ENCODE results near the gene ANGPTL7. TPM values are rescaled to one million over a fixed set of nuclear protein-coding genes. Genes with fewer than 3 reads are reported as not detected.

The ANGPTL7 gene, protein sequence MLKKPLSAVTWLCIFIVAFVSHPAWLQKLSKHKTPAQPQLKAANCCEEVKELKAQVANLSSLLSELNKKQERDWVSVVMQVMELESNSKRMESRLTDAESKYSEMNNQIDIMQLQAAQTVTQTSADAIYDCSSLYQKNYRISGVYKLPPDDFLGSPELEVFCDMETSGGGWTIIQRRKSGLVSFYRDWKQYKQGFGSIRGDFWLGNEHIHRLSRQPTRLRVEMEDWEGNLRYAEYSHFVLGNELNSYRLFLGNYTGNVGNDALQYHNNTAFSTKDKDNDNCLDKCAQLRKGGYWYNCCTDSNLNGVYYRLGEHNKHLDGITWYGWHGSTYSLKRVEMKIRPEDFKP
- total RNA-seq (2021; fragmentation: NEBNext Ultra II Directional; extraction: Animal tissue kit (Norgen Biotek cat#: 25700)) (not detected in 2 replicates), polyA plus RNA-seq (2011; rRNA removed) (not detected in 2 replicates), polyA minus RNA-seq (2011; rRNA and poly(A)+ RNA removed) (not detected in 2 replicates)
- not detected for polyA plus RNA-seq (2011; cell fraction: cytosol; rRNA removed)
- polyA plus RNA-seq (2011; cell fraction: nucleus; rRNA removed), result not detected
- polyA plus RNA-seq (2012, experiment 1 of 2), result not detected in 4 replicates
- not detected for polyA plus RNA-seq (2012, experiment 2 of 2)
- polyA plus RNA-seq (2013, experiment 1 of 2), result not detected
- polyA plus RNA-seq (2013, experiment 2 of 2), result not detected
- not detected for polyA minus RNA-seq (2011; cell fraction: cytosol; rRNA and poly(A)+ RNA removed)
- not detected for polyA minus RNA-seq (2011; cell fraction: nucleus; rRNA and poly(A)+ RNA removed)
- long read RNA-seq, experiment 1, result 0 reads
- long read RNA-seq, experiment 2, result 0 reads

DNA sequence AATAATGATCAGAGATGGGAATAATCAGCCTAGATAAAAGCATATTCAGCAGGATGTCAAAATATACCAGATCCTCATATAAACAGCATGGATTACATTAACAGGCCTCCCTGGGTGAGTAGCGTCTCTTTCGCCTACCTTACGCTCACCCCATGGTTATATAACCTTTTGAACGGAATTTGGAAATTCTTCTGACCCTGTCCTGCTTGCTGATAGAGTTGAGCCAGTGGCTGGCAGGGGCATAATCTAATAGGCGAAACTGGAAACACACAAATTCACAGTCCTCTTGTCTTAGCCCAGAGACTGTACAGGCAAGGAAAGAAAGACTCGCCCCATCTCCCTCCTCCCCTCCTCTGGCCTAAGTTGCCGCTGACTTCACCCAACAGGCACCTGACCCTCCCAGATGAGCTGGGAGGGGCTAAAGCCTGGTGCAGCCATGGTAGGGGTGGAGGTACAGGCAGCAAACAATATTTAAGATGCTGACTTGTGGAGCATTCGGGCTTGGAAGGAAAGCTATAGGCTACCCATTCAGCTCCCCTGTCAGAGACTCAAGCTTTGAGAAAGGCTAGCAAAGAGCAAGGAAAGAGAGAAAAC is at the start of gene ANGPTL7:
Gene ANGPTL7, plus strand, starts transcription at position 498 of the 594 bp plus-strand sequence. CDS start 225 bp downstream, outside the sequence.
- Histone ChIP-seq H2BK20ac (ENCODE audit: low read length) (no peak within 1 kb of the TSS), H2BK120ac (replicated peaks; ENCODE audit: low read depth, low read length) (no peak within 1 kb of the TSS), H3K4me1 (replicated peaks in 1 of 4; ENCODE audit: control insufficient read depth in 3 of 4, insufficient read depth in 4 of 4, low read length in 3 of 4) (no peaks in the 10 kb centered on the region), H2BK12ac (ENCODE audit: low read depth, low read length) (no peak within 1 kb of the TSS), H4K8ac (ENCODE audit: extremely low read depth, insufficient read depth, low read length) (no peak within 1 kb of the TSS), H3K4me2 (ENCODE audit: insufficient read depth in 1 of 2, low read depth in 2 of 2, low read length in 2 of 2) (no peak within 1 kb of the TSS), H2AFZ (ENCODE audit: low read length) (no peak within 1 kb of the TSS), H3K9ac (replicated peaks in 1 of 4; ENCODE audit: extremely low read depth in 1 of 4, low read depth in 3 of 4, low read length in 3 of 4) (no peak within 1 kb of the TSS), H3K23me2 (ENCODE audit: low read depth, low read length) (no peaks in the 10 kb centered on the region; the same call in 1 of the 2 replicates), H4K5ac (ENCODE audit: insufficient read length, low read depth, low read length) (no peak within 1 kb of the TSS), H3K14ac (ENCODE audit: insufficient read length) (no peak within 1 kb of the TSS), H3K4me3 (ENCODE audit: extremely low read depth in 1 of 4, insufficient read depth in 2 of 4, low read depth in 3 of 4, low read length in 4 of 4) (no peak within 1 kb of the TSS), H3K36me3 (ENCODE audit: control insufficient read depth in 2 of 4, insufficient read depth in 4 of 4, low read length in 3 of 4) (peaks cover 6 to 17% (median 10%) of the 10 kb centered on the region in 4 experiments; a peak in 6 of 8 replicates), H2BK15ac (ENCODE audit: low read length) (no peak within 1 kb of the TSS), H3K79me2 (ENCODE audit: control insufficient read depth in 1 of 2, insufficient read depth in 2 of 2, low read length in 2 of 2) (no peaks in the 10 kb centered on the region), H2BK5ac (ENCODE audit: low read depth, low read length) (no peak within 1 kb of the TSS), H4K91ac (replicated peaks; ENCODE audit: insufficient read length, low read length) (no peak within 1 kb of the TSS), H3K79me1 (ENCODE audit: low read depth, low read length) (peaks cover 3% of the 10 kb centered on the region; the same call in 1 of the 2 replicates), H3K4ac (replicated peaks; ENCODE audit: insufficient read length, low read depth, low read length) (no peak within 1 kb of the TSS), H3K23ac (ENCODE audit: insufficient read length) (no peak within 1 kb of the TSS), H3K27me3 (replicated peaks in 1 of 4; ENCODE audit: control insufficient read depth in 3 of 4, extremely low read depth in 1 of 4, insufficient read depth in 3 of 4, low read length in 3 of 4) (no peaks in the 10 kb centered on the region), H3K56ac (replicated peaks; ENCODE audit: insufficient read length, low read depth, low read length) (no peak within 1 kb of the TSS), H4K20me1 (replicated peaks in 1 of 2; ENCODE audit: control insufficient read depth in 1 of 2, insufficient read depth in 2 of 2, low read length in 2 of 2) (peaks cover 0 to 11% of the 10 kb centered on the region in 2 experiments), H3K27ac (ENCODE audit: low read depth, low read length) (no peak within 1 kb of the TSS), H3K9me3 (ENCODE audit: insufficient read depth in 2 of 2, low read depth in 1 of 2, low read length in 1 of 2) (no peaks in the 10 kb centered on the region), H2AK5ac (ENCODE audit: low read depth, low read length) (no peak within 1 kb of the TSS), H3K18ac (ENCODE audit: extremely low read depth, low read length) (no peak within 1 kb of the TSS)
- TF ChIP-seq, protein P1, sequence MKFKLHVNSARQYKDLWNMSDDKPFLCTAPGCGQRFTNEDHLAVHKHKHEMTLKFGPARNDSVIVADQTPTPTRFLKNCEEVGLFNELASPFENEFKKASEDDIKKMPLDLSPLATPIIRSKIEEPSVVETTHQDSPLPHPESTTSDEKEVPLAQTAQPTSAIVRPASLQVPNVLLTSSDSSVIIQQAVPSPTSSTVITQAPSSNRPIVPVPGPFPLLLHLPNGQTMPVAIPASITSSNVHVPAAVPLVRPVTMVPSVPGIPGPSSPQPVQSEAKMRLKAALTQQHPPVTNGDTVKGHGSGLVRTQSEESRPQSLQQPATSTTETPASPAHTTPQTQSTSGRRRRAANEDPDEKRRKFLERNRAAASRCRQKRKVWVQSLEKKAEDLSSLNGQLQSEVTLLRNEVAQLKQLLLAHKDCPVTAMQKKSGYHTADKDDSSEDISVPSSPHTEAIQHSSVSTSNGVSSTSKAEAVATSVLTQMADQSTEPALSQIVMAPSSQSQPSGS (IDR thresholded peaks at IDR 0.05; ENCODE audit: low read length), result no peak
- TF ChIP-seq CEBPB (IDR thresholded peaks at IDR 0.05; ENCODE audit: low read depth, low read length) (no peak), BRCA1 (IDR thresholded peaks at IDR 0.05; ENCODE audit: low read depth, low read length) (no peak), BACH1 (IDR thresholded peaks at IDR 0.05; ENCODE audit: low read length) (no peak)
- CTCF ChIA-PET (ENCODE audit: partially characterized antibody), result no interaction called here
- no peak for FAIRE-seq
- POLR2A ChIA-PET (ENCODE audit: partially characterized antibody), result interaction anchor here (0.9 to 1.6 kb wide), 2 partner anchors 90 to 151 kb away, joined by 3 read pairs; no protein-coding TSS in a partner anchor
- DNase-seq (ENCODE audit: low read depth in 1 of 2, low spot score in 2 of 2), result no peak
- WGBS, 2 experiments (ENCODE audit: extremely low coverage in 1 of 2, insufficient coverage in 1 of 2, insufficient read length in 1 of 2, insufficient replicate concordance in 2 of 2, low coverage in 1 of 2, low lambda C conversion rate in 2 of 2, missing lambda C conversion rate in 1 of 2), result 90% methylated on average over 7 of the region's 8 CpGs; no CpG with 5 or more reads in 1 of the 2 experiments

Data from H1 (cell line).